GM19025 (cell line): ENCODE results near the gene MIXL1.
"Not testable (repeated sequence)": the region's sequence is repeated elsewhere in the genome, so short reads cannot be mapped to it uniquely, and the experiment has no call there.

ENCODE experiments used
- ATAC-seq: cut with Tn5 transposase; IDR thresholded peaks from one replicate; pipeline ENCODE4 v1.9.1; 2021; ENCODE audit warnings: mild to moderate bottlenecking, low read depth, moderate library complexity; ENCODE audit not compliant: unreplicated experiment

The MIXL1 gene

GRCh38 chr1:226272233-226272902, 48.9 kb downstream of the MIXL1 start:
- not testable (repeated sequence) for ATAC-seq

- ATAC-seq, result no peak
Measured at GRCh38 chr1:226274138-226274537, 50.7 kb downstream of the MIXL1 start.

GRCh38 chr1:226276077-226276682, 52.7 kb downstream of the MIXL1 start:
- ATAC-seq, result no peak
